GM13976 (cell line): ENCODE results near the gene TLCD5.

ENCODE experiments used
- DNase-seq: peaks from one replicate; pipeline ENCODE4 v3.0.0; 2012; ENCODE audit warnings: low spot score
- in situ Hi-C: fragments of 300-500 bp; cut with MboI; formaldehyde crosslinking; loops from one replicate; pipeline ENCODE4 v1.12.0; 2022; ENCODE audit warnings: low sequenced_read_pairs, mixed read lengths, inconsistent platforms; ENCODE audit not compliant: unreplicated experiment
- TF ChIP-seq, protein P1 (sequence below): IDR thresholded peaks from 2 replicates; pipeline ENCODE4 v1.5.1; 2012; ENCODE audit warnings: borderline replicate concordance, mild to moderate bottlenecking; ENCODE audit not compliant: insufficient read depth; ENCODE audit errors: extremely low read depth, missing control alignments, control extremely low read depth

Gene TLCD5

GRCh38 chr11:120285256-120285655 is 39.8 kb upstream of the TLCD5 start:
- DNase-seq: no peak
- in situ Hi-C loops: no loop called here
- TF ChIP-seq, protein P1, sequence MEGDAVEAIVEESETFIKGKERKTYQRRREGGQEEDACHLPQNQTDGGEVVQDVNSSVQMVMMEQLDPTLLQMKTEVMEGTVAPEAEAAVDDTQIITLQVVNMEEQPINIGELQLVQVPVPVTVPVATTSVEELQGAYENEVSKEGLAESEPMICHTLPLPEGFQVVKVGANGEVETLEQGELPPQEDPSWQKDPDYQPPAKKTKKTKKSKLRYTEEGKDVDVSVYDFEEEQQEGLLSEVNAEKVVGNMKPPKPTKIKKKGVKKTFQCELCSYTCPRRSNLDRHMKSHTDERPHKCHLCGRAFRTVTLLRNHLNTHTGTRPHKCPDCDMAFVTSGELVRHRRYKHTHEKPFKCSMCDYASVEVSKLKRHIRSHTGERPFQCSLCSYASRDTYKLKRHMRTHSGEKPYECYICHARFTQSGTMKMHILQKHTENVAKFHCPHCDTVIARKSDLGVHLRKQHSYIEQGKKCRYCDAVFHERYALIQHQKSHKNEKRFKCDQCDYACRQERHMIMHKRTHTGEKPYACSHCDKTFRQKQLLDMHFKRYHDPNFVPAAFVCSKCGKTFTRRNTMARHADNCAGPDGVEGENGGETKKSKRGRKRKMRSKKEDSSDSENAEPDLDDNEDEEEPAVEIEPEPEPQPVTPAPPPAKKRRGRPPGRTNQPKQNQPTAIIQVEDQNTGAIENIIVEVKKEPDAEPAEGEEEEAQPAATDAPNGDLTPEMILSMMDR: no peak

DNA sequence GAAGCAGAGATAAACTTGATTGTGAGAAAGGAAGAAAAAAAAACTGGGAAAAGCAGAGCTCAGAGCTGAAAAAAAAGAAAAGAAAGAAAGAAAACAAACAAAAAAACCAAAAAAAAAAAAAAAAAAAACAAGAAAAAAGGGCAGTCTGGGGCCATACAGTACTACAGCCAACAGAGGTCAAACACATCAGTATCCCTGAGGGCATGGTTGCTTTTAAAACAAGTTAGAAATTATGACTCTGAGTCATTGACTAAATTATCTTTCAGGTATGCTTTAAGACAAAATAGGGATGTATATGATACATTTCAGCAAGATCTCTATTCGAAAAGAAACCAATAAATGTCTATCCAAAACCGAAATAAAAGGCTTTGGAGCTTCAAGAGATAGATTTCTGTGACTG is 37.1 kb upstream of the TLCD5 start:
- no peak for DNase-seq
- TF ChIP-seq, protein P1: no peak
- in situ Hi-C loops: no loop called here

DNA sequence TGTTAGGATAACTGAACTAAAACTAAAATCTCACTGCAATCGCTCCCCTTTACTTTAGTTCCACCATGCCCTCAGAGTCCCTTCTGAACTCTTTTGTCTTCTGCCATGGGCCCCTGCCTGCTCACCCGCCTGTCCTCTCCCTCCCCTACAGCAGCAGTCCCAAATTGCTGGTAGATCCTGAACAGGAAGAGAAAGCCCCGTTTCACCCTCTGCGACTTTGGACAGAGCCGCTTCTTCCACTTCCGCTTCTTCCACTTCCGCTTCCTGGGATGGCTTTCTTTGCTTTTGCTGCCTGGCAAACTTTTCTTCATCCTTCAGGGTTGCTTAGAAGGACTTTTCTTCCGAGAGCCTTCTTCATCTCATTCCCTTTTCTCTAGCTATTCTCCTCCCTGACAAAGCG is 35.7 kb upstream of the TLCD5 start:
- no peak for DNase-seq
- TF ChIP-seq, protein P1: no peak
- in situ Hi-C loops: no loop called here

DNA sequence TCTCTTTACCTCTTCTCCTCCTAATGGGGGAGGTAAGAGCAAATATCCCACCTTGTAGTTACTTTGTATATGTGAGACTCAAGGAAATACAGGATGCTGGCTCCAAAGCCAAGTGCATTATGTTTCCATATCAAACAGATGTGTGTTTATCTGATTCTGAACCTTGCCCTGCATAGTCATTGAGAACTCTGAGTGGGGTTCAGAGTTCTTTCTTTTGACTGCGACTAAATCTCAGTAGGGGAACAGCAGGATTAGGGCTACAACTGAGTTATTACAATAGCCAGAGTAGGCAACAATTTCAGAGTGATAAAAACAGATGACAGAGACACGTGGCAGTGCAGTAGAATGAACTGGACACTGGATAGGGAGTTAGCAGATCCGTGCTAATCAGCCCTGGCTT is 34.1 kb upstream of the TLCD5 start:
- TF ChIP-seq, protein P1: no peak
- in situ Hi-C loops: no loop called here
- no peak for DNase-seq

DNA sequence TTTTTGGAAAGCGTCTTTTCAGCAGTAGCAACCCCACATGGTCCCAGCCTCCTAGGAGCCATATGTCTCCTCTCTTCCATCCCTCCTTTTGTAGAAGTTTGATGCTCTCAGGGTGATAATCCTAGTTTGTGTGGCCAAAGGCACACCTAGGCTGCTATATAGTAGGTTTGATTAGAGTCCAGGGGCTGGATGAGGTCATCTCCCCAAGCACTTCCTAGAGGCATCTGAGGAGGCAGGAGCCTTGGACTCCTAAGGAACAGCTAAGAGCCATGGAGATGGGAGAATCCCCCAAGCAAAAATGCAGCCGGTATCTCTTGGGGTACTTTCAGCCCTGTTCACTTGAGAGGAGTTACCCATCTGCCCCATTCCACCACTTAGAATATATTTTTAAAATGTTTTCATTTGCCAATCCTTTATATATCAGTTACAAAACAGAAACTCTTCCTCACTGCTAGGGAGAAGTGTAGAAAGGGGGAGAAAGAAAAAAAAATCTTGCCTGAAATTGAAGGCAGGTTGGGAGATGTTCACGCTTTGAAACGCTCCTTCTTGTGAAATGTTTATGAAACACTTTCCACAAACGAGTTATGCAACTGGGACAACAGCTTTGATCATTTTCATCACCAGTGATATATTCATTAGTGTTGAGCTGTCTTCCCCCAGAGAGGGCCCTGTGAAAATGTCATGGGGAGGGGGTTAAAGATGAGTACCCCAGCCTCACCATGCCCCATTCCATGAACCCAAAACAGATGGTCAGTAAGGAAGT is 31.9 kb upstream of the TLCD5 start:
- in situ Hi-C loops: no loop called here
- TF ChIP-seq, protein P1: no peak

DNA sequence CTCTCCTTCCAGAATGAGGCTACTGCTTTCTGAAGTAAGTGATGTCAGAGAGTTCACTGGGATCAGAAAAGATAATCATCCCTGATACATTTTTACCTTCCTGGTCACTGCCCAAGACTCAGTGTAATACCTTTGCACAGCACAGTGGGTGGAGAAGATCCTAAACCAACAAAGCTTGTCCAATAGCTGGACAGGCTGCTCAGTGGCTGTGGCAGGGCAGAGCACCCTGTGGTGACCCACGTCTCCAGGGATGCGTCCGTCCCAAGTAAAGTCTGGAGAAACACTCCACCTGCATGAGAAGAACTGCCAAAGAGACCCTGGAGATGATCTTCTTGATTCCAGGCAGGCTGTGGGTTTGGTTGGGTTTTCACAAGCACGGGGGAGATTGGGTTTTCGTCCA is 31.0 kb upstream of the TLCD5 start:
- in situ Hi-C loops: no loop called here
- TF ChIP-seq, protein P1: no peak
- DNase-seq: no peak

More for the DNA sequence above, 31.9 kb upstream of the TLCD5 start:
- DNase-seq: no peak

GRCh38 chr11:120295099-120295498 is 30.0 kb upstream of the TLCD5 start:
- in situ Hi-C loops: no loop called here
- DNase-seq: no peak
- TF ChIP-seq, protein P1: no peak
